NCI-H460 (cell line): Measurements from ENCODE around the gene PI4KA. TPM values are rescaled to one million over a fixed set of nuclear protein-coding genes. Genes with fewer than 3 reads are reported as not detected.
"Not testable (repeated sequence)": the region's sequence is repeated elsewhere in the genome, so short reads cannot be mapped to it uniquely, and the experiment has no call there.

Source experiments
- DNase-seq: peaks from one replicate; pipeline ENCODE4 v3.0.0-alpha.2; 2016; ENCODE audit warnings: low read depth; ENCODE audit errors: extremely low read depth
- total RNA-seq: library from RNA; depleted of rRNA; stranded (reverse); fragments of >200 nt; shearing (Covaris generic); gene quantifications from 2 replicates; pipeline ENCODE4 v1.2.3, GENCODE V29; 2014

The PI4KA gene
- total RNA-seq, 1 experiment from 2014 or later = 24.6 TPM

DNA sequence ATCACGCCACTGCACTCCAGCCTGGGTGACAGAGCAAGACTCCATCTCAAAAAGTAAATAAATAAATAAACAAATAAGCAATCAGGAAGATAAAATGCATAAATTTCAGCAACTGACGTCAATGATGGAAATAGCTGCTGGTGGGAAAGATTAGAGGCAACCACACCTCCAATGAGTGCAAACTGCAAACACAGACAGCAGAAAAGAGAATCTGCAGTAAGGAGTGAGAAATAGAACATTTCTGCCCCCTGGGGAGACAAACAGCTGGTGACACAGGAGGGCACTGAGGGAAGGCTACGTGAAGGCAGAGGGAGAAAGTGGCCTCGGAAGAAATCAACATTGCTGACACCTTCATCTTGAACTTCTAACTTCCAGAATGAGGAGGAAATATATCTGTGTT, 6.5 kb downstream of the PI4KA start:
- DNase-seq = peak; percentile 18

DNA sequence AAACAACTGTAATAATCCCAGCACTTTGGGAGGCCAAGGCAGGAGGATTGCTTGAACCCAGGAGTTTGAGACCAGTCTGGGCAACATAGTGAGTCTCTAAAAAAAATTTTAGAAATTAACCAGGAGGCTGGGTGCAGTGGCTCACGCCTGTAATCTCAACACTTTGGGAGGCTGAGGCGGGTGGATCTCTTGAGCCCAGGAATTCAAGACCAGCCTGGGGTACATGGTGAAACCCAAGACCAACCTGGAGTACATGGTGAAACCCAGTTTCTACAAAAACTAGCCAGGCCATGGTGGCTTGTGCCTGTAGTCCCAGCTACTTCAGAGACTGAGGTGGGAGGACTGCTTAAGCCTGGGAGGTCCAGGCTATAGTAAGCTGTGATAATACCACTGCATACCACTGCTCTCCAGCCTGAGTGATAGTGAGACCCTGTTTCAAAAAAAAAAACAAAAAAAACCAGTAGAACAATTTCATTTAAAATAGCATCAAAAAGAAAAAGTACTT, 11.2 kb downstream of the PI4KA start:
- DNase-seq = no peak

DNA sequence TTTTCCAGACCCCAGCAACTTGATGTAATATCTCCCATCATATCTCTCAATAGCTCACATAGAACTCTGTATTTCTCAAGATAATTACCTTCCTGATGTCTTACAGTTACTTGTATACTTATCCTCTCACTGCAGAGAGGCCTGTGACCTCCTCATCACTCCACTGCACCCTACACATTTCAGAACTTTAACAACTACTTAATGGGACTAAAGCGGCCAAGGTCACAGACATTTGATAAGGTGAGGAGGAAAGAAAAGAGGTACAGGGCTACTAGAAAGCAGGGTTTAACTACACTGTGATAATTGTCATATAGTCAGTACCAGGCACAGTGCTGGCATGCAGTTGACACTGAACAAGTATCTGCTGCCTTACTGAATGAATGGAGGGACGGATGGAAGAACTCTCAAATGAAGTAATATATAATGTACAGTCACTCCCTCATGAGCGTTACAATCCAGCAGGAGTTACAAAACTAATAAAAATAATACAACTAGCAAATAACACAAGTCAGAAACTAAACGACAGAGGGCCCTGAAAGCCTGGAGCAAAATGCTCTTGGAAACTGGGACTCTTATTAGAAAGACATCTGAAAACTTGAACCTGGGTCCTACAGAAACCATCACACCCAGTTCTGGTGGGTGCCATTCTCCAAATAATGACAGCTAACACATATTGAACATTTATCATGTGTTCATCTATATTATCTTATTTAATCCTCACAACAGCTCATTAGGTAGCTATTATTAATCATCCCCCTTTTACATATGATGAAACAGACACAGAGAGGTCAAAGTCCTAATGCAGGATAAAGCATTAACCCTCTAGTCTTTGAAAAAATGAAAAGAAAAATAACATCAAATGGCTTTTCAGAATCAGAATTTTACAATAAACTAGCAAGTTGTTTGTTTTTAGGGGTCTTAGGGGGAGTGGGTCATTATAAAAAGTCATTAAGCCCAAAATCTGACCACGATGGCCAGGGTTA, 14.3 kb downstream of the PI4KA start:
- no peak for DNase-seq

GRCh38 chr22:20843501-20843900, 15.1 kb downstream of the PI4KA start:
- no peak for DNase-seq

GRCh38 chr22:20840646-20841371, 17.8 kb downstream of the PI4KA start:
- DNase-seq = no peak

DNA sequence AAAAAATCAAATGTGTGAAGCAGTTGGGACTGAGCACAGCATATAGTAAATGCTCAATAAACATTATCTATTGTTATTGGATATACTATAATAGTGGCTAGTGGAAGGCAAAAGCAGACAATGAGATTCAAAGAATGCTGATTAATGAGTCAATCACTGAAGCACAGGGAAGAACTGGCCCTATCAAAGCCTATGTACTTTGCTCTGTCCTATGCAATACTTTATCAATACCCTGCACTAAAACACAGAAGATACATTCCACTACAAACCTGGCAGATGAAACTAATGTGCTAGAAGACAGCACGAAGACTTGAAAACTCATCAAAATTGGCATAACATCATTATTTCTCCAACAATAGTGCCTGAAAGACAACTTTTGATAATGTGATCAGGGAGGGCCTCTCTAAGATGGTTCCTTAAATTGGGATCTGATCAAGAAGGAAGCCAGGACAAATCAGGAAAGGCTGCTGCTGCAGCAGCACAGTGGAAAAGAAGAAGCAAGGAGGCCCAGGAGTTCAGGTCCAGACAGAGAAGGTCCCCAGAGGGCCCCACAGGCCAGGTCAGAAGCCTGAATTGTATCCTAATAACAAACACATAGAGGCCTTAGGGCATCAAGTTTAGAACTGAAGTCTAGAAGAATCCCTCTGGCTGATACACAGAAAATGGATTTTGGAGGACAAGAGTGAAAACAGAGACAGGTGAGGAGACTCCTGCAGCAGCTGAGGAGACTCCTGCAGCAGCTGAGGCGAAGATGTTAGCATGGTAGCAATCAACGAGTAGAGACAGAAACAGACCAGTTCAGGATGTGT, 18.6 kb downstream of the PI4KA start:
- DNase-seq = no peak

DNA sequence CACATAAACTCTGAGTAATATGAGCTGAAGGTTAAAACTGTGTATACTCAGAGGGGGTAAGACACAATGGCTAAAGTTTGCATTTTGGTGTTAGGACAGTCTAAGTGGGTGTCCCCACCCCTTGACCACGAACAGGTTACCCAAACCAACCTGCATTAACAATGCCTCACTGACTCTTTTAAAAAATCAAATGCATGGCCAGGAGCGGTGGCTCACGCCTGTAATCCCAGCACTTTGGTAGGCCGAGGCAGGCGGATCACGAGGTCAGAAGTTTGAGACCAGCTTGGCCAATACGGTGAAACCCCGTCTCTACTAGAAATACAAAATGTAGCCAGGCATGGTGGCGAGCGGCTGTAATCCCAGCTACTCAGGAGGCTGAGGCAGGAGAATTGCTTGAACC, 19.3 kb downstream of the PI4KA start:
- DNase-seq = not testable (repeated sequence)

GRCh38 chr22:20836987-20837823, 21.4 kb downstream of the PI4KA start:
- no peak for DNase-seq

GRCh38 chr22:20834725-20835124, 23.9 kb downstream of the PI4KA start:
- no peak for DNase-seq

GRCh38 chr22:20834206-20834605, 24.4 kb downstream of the PI4KA start:
- DNase-seq = no peak

DNA sequence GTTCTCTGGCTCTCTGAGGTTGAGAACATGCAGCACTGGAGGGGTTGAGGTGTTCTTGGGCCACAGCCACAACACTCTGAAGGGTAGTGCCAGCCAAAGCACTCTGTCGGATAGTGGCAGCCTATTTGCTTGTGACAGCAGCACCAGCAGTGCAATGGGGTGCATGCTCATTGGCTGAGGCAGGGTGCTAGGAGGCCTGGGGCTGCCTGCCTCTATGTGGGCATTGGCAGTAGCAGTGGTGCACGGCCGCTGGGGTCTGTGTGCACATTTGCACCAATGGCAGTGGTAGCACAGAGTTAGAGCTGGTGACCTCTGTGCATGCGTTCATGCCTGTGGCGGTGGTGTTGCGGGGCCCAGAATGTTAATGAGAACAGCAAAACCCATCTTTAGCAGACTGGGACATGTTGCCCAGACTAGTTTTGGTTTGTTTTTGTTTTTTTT, 25.4 kb downstream of the PI4KA start:
- DNase-seq = no peak

DNA sequence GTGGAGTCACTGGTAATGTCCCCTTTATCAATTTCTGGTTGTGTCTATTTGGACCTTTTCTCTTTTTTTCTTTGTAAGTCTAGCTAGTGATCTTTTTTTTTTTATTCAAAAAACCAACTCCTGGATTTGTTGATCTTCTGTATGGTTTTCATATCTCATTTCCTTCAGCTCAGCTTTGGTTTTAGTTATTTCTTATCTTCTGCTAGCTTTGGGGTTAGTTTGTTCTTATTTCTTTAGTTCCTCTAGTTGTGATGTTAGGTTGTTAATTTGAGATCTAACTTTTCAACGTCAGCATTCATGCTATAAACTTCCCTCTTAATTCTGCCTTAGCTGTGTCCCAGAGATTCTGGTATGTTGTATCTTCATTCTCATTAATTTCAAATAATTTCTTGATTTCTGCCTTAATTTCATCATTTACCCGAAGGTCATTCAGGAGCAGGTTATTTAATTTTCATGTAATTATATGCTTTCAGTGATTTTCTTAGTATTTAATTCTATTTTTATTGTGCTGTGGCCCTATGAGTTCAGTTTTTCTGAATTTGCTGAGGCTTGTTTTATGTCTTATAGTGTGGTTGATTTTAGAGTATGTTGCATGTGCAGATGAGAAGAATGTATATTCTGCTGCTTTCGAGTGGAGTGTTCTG, 29.0 kb downstream of the PI4KA start:
- DNase-seq = no peak

DNA sequence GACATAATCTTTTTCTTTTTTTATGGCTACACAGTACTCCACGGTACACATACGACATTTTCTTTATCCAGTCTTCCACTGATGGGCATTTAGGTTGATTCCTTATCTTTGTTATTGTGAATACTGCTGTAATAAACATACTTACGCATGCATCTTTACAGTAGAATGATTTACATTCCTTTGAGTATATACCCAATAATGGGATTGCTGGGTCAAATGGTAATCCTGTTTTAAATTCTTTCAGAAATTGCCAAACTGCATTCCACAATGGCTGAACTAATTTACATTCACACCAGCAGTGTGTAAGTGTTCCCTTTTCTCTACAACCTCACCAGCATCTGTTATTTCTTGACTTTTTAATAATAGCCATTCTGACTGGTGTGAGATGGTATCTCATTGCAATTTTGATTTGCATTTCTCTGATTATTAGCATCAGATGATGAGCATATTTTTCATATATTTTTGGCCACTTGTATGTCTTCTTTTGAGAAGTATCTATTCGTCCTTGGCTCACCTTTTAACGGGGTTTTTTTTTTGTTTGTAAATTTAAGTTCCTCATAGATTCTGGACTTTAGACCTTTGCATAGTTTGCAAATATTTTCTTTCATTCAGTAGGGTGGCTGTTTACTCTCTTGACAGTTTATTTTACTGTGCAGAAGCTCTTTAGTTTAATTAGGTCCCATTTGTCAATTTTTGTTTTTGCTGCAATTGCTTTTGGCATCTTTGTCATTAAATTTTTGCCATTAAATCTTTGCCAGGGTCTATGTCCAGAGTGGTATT, 32.0 kb downstream of the PI4KA start:
- DNase-seq = not testable (repeated sequence)

GRCh38 chr22:20825624-20826023, 33.0 kb downstream of the PI4KA start:
- DNase-seq = no peak

DNA sequence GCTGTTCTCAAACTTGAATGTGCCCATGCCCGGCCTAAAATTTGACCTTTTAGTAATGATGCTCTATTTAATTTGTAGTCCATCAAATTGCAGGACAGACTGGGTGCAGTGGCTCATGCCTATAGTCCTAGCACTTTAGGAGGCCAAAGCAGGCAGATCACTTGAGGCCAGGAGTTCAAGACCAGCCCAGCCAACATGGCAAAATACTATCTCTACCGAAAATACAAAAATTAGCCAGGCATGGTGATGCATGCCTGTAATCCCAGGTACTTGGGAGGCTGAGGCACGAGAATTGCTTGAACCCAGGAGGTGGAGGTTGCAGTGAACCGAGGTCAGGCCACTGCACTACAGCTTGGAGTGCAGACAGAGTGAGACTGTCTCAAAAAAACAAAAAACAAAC, 33.4 kb downstream of the PI4KA start:
- DNase-seq = not testable (repeated sequence)

- no peak for DNase-seq
Observed at GRCh38 chr22:20823264-20823663, 35.3 kb downstream of the PI4KA start.

- no peak for DNase-seq
Observed at GRCh38 chr22:20822240-20822639, 36.4 kb downstream of the PI4KA start.

DNA sequence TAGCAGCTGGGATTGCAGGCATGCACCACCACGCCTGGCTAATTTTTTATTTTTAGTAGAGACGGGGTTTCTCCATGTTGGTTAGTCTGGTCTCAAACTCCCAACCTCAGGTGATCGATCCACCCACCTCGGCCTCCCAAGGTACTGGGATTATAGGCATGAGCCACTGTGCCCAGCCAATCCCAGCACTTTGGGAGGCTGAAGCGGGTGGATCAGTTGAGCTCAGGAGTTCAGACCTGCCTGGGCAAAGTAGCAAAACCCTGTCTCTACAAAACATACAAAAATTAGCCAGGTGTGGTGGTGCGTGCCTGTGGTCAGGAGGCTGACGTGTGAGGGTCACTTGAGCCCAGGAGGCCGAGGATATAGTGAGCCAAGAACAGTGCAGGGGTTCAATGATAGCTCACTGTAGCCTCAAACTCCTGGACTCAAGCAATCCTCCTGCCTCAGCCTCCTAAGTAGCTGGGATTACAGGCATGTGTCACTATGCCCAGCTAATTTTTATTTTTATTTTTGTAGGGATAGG, 36.8 kb downstream of the PI4KA start:
- DNase-seq = not testable (repeated sequence)
